Breast epithelium (tissue), 4 donors: ENCODE results near the gene PRODH2. TPM values are rescaled to one million over a fixed set of nuclear protein-coding genes. Genes with fewer than 3 reads are reported as not detected.
A peak's percentile ranks its signal among the peaks of the same experiment; 100 is the strongest.

Experiments
- DNase-seq, 2 donors: peaks; one replicate each; pipeline ENCODE4 v3.0.0-alpha.2; 2019; ENCODE audit warnings: low spot score in 2 of 2
- H3K27ac ChIP-seq, 2 donors: fragments of 200-600 bp; sonication (generic) in 1 of 2; one replicate each; pipeline ENCODE4 v1.5.1; 2016 to 2019; ENCODE audit warnings: mild to moderate bottlenecking in 1 of 2
- H3K27me3 ChIP-seq, 2 donors: fragments of 200-600 bp; sonication (generic) in 1 of 2; one replicate each; pipeline versions ENCODE4 v1.5.1 to v1.6.0; 2017 to 2019; ENCODE audit warnings: control low read depth in 1 of 2, mild to moderate bottlenecking in 1 of 2
- H3K36me3 ChIP-seq: fragments of 200-600 bp; one replicate; pipeline ENCODE4 v1.5.1; 2019
- H3K4me1 ChIP-seq, 2 donors: fragments of 200-600 bp; sonication (generic); one replicate each; pipeline ENCODE4 v1.5.1; 2016 to 2019; ENCODE audit warnings: control low read depth in 1 of 2
- H3K4me3 ChIP-seq, 3 donors: fragments of 200-600 bp; sonication (generic); 1 replicate in 2 of 3; 2 replicates in 1 of 3; pipeline ENCODE4 v1.5.1; 2016 to 2019; ENCODE audit warnings: mild to moderate bottlenecking in 3 of 3, moderate library complexity in 2 of 3
- H3K9me3 ChIP-seq, 2 donors: fragments of 200-600 bp; sonication (generic) in 1 of 2; one replicate each; pipeline ENCODE4 v1.5.1; 2016 to 2019; ENCODE audit warnings: control low read depth in 1 of 2
- CTCF ChIP-seq, 3 donors: fragments of 450-650 bp; IDR thresholded peaks; one replicate each; pipeline ENCODE4 v1.5.1; 2016 to 2017; ENCODE audit warnings: antibody characterized with exemption in 3 of 3, mild to moderate bottlenecking in 3 of 3, moderate library complexity in 3 of 3
- POLR2A ChIP-seq: fragments of 450-650 bp; IDR thresholded peaks from one replicate; pipeline ENCODE4 v1.6.1; 2016; ENCODE audit warnings: antibody characterized with exemption, mild to moderate bottlenecking, moderate library complexity
- POLR2AphosphoS5 ChIP-seq, 3 donors: sonication (generic); formaldehyde crosslinking; IDR thresholded peaks; one replicate each; pipeline ENCODE4 v1.6.1; 2017; ENCODE audit warnings: antibody characterized with exemption in 3 of 3
- intact Hi-C: fragments of 100-400 bp; cut with DNase I; formaldehyde crosslinking; loops from one replicate; pipeline ENCODE4 v1.15.1; 2023; ENCODE audit warnings: low total_unique reads
- total RNA-seq, 3 donors: library from RNA; depleted of rRNA; stranded (reverse); fragments of >200 nt; gene quantifications; one replicate each; pipeline ENCODE4 v1.1.0, GENCODE V29; 2016

PRODH2 gene
- total RNA-seq, 3 donors from 2014 or later, result not detected

- no peak for DNase-seq
- H3K4me1 ChIP-seq, result peaks cover 0 to 8% of the 10 kb centered on the region in 2 donors
- H3K36me3 ChIP-seq, result peaks cover 4% of the 10 kb centered on the region
- intact Hi-C loops, result no loop called here
- TF ChIP-seq POLR2AphosphoS5 (IDR thresholded peaks at IDR 0.05) (no peak), CTCF (IDR thresholded peaks at IDR 0.05) (no peak), POLR2A (no peak)
- peak overlapping the region in 1 of 2 donors; percentile 23 for H3K27ac ChIP-seq
- H3K27me3 ChIP-seq, result no peaks in the 10 kb centered on the region
- H3K4me3 ChIP-seq, result no peak overlapping the region
- H3K9me3 ChIP-seq, result no peaks in the 10 kb centered on the region
Measured at GRCh38 chr19:35760711-35761349, 51.8 kb downstream of the PRODH2 start.

- Histone ChIP-seq H3K4me3 (no peak overlapping the region), H3K4me1 (peaks cover 0 to 8% of the 10 kb centered on the region in 2 donors), H3K27ac (no peak overlapping the region), H3K27me3 (no peaks in the 10 kb centered on the region), H3K9me3 (no peaks in the 10 kb centered on the region), H3K36me3 (peaks cover 4% of the 10 kb centered on the region)
- TF ChIP-seq CTCF (IDR thresholded peaks at IDR 0.05) (no peak), POLR2AphosphoS5 (IDR thresholded peaks at IDR 0.05) (no peak), POLR2A (no peak)
- intact Hi-C loops, result no loop called here
- DNase-seq, result no peak
Measured at GRCh38 chr19:35759697-35760096, 52.9 kb downstream of the PRODH2 start.

GRCh38 chr19:35757749-35758608 is 54.7 kb downstream of the PRODH2 start, which contains the start of gene PROSER3:
Gene PROSER3 (plus strand): TSS chr19:35758176. CDS start chr19:35758216, 40 bp downstream.
- Histone ChIP-seq H3K4me1 (peaks cover 0 to 8% of the 10 kb centered on the region in 2 donors), H3K27ac (peak within 1 kb of the TSS; percentile 98), H3K9me3 (no peaks in the 10 kb centered on the region), H3K36me3 (peaks cover 4% of the 10 kb centered on the region), H3K4me3 (peak within 1 kb of the TSS; percentile 76 to 92 (median 79)), H3K27me3 (no peaks in the 10 kb centered on the region)
- TF ChIP-seq CTCF (IDR thresholded peaks at IDR 0.05) (no peak), POLR2AphosphoS5 (IDR thresholded peaks at IDR 0.05) (peak; percentile 73 to 94 (median 91)), POLR2A (peak; percentile 84)
- intact Hi-C loops, result no loop called here
- DNase-seq, result peak; percentile 99 to 100

GRCh38 chr19:35757231-35757748 is 55.4 kb downstream of the PRODH2 start:
- intact Hi-C loops, result no loop called here

More at GRCh38 chr19:35757231-35757748, 55.4 kb downstream of the PRODH2 start:
- no peaks in the 10 kb centered on the region for H3K9me3 ChIP-seq
- peak overlapping the region; percentile 76 to 92 (median 79) for H3K4me3 ChIP-seq
- H3K27ac ChIP-seq, result peak overlapping the region; percentile 98
- no peaks in the 10 kb centered on the region for H3K27me3 ChIP-seq
- peak in 1 of 2 donors; percentile 72 for DNase-seq
- H3K4me1 ChIP-seq, result peaks cover 0 to 8% of the 10 kb centered on the region in 2 donors
- peaks cover 7% of the 10 kb centered on the region for H3K36me3 ChIP-seq
- TF ChIP-seq CTCF (IDR thresholded peaks at IDR 0.05) (no peak), POLR2AphosphoS5 (IDR thresholded peaks at IDR 0.05) (peak in 2 of 3 donors; percentile 23 to 64)
